H9 (cell line): Measurements from ENCODE around the gene ASB14. TPM values are rescaled to one million over a fixed set of nuclear protein-coding genes. Genes with fewer than 3 reads are reported as not detected.

ENCODE experiments used
- DNase-seq: peaks from one replicate; pipeline ENCODE4 v3.0.0-alpha.2; 2017
- H2AFZ ChIP-seq: one replicate; pipeline ENCODE4 v1.6.1; 2013; ENCODE audit warnings: mild to moderate bottlenecking, low read length, control low read depth, moderate library complexity
- H2AK5ac ChIP-seq: 2 replicates; pipeline ENCODE4 v1.6.1; 2013; ENCODE audit warnings: low read length, control low read depth, mixed read lengths; ENCODE audit not compliant: insufficient read length
- H2BK120ac ChIP-seq: one replicate; pipeline ENCODE4 v1.6.1; 2013; ENCODE audit warnings: low read depth, mild to moderate bottlenecking, low read length, control low read depth, inconsistent platforms; ENCODE audit not compliant: poor library complexity, severe bottlenecking
- H2BK12ac ChIP-seq: 2 replicates; pipeline ENCODE4 v1.6.1; 2013; ENCODE audit warnings: low read length, control low read depth, mixed read lengths, low read depth; ENCODE audit not compliant: insufficient read length
- H2BK15ac ChIP-seq: 2 replicates; pipeline ENCODE4 v1.6.1; 2013; ENCODE audit warnings: low read depth, low read length, control low read depth
- H2BK20ac ChIP-seq: one replicate; pipeline ENCODE4 v1.6.1; 2013; ENCODE audit warnings: low read depth, mild to moderate bottlenecking, low read length, control low read depth, inconsistent platforms; ENCODE audit not compliant: poor library complexity, severe bottlenecking
- H2BK5ac ChIP-seq: 2 replicates; pipeline ENCODE4 v1.6.1; 2013; ENCODE audit warnings: low read length, control low read depth, mixed read lengths; ENCODE audit not compliant: insufficient read length
- H3K14ac ChIP-seq: 2 replicates; pipeline ENCODE4 v1.6.1; 2013; ENCODE audit warnings: low read length, control low read depth; ENCODE audit not compliant: insufficient read depth
- H3K18ac ChIP-seq: 2 replicates; pipeline ENCODE4 v1.6.1; 2013; ENCODE audit warnings: low read depth, mild to moderate bottlenecking, mixed read lengths, low read length, control low read depth; ENCODE audit not compliant: insufficient read length
- H3K23ac ChIP-seq: 2 replicates; pipeline ENCODE4 v1.6.1; 2013; ENCODE audit warnings: low read length, control low read depth, mixed read lengths, low read depth; ENCODE audit not compliant: insufficient read length
- H3K23me2 ChIP-seq: 2 replicates; pipeline ENCODE4 v1.6.1; 2013; ENCODE audit warnings: low read depth, mild to moderate bottlenecking, mixed read lengths, low read length, control low read depth; ENCODE audit not compliant: insufficient read length, poor library complexity, severe bottlenecking
- H3K27ac ChIP-seq: 2 replicates; pipeline ENCODE4 v1.5.1; 2013; ENCODE audit warnings: low read length, control low read depth, mixed read lengths, low read depth; ENCODE audit not compliant: insufficient read length
- H3K27me3 ChIP-seq: 2 replicates; pipeline ENCODE4 v1.6.1; 2013; ENCODE audit warnings: low read length, control low read depth, inconsistent platforms; ENCODE audit not compliant: insufficient read depth
- H3K4ac ChIP-seq: 2 replicates; pipeline ENCODE4 v1.6.1; 2013; ENCODE audit warnings: low read depth, mild to moderate bottlenecking, control low read depth, inconsistent platforms, low read length, moderate library complexity
- H3K4me1 ChIP-seq: 2 replicates; pipeline ENCODE4 v1.6.1; 2013; ENCODE audit warnings: low read length, control low read depth, inconsistent platforms; ENCODE audit not compliant: insufficient read depth
- H3K4me2 ChIP-seq: 2 replicates; pipeline ENCODE4 v1.6.1; 2013; ENCODE audit warnings: low read length, control low read depth, mixed read lengths; ENCODE audit not compliant: insufficient read length, insufficient read depth
- H3K56ac ChIP-seq: 2 replicates; pipeline ENCODE4 v1.6.1; 2013; ENCODE audit warnings: low read depth, mild to moderate bottlenecking, mixed read lengths, low read length, control low read depth; ENCODE audit not compliant: insufficient read length
- H3K79me1 ChIP-seq: 2 replicates; pipeline ENCODE4 v1.6.1; 2013; ENCODE audit warnings: low read depth, mild to moderate bottlenecking, moderate library complexity, low read length, control low read depth, inconsistent platforms; ENCODE audit not compliant: insufficient read depth, poor library complexity, severe bottlenecking
- H3K79me2 ChIP-seq: 2 replicates; pipeline ENCODE4 v1.6.1; 2013; ENCODE audit warnings: low read length, control low read depth, inconsistent platforms; ENCODE audit not compliant: insufficient read depth
- H3K9ac ChIP-seq: 2 replicates; pipeline ENCODE4 v1.6.1; 2013; ENCODE audit warnings: low read length, control low read depth, mixed read lengths; ENCODE audit not compliant: insufficient read length; ENCODE audit errors: extremely low read depth
- H3K9me3 ChIP-seq: one replicate; pipeline ENCODE4 v1.6.1; 2013; ENCODE audit warnings: low read depth, low read length, inconsistent platforms; ENCODE audit not compliant: control insufficient read depth
- H3T11ph ChIP-seq: one replicate; pipeline ENCODE4 v1.6.1; 2013; ENCODE audit warnings: mild to moderate bottlenecking, low read length, control low read depth, inconsistent platforms
- H4K20me1 ChIP-seq: one replicate; pipeline ENCODE4 v1.6.1; 2013; ENCODE audit not compliant: control insufficient read depth, insufficient read length, insufficient read depth
- H4K5ac ChIP-seq: 2 replicates; pipeline ENCODE4 v1.6.1; 2013; ENCODE audit warnings: low read depth, mild to moderate bottlenecking, mixed read lengths, low read length, control low read depth; ENCODE audit not compliant: insufficient read length
- H4K8ac ChIP-seq: replicated peaks from 2 replicates; pipeline ENCODE4 v1.6.1; 2013; ENCODE audit warnings: low read length, control low read depth, mixed read lengths, low read depth; ENCODE audit not compliant: insufficient read length
- H4K91ac ChIP-seq: 2 replicates; pipeline ENCODE4 v1.6.1; 2013; ENCODE audit warnings: low read depth, mild to moderate bottlenecking, moderate library complexity, mixed read lengths, low read length, control low read depth; ENCODE audit not compliant: insufficient read length
- H3K27ac Mint-ChIP-seq, 3 experiments: 2 replicates in 2 of 3; 3 replicates in 1 of 3; pipeline ENCODE4 v1.8.0; 2020 to 2021; ENCODE audit warnings: mixed read lengths in 3 of 3, mild to moderate bottlenecking in 1 of 3, moderate library complexity in 1 of 3
- H3K27me3 Mint-ChIP-seq: 2 replicates; pipeline ENCODE4 v1.8.0; 2021; ENCODE audit warnings: low read depth, mild to moderate bottlenecking, moderate library complexity, mixed read lengths
- H3K36me3 Mint-ChIP-seq, 3 experiments: 2 replicates in 2 of 3; 3 replicates in 1 of 3; pipeline ENCODE4 v1.8.0; 2020 to 2021; ENCODE audit warnings: low read depth in 3 of 3, mixed read lengths in 3 of 3; ENCODE audit not compliant: insufficient read depth in 1 of 3
- H3K4me1 Mint-ChIP-seq, 2 experiments: 2 replicates each; pipeline ENCODE4 v1.8.0; 2020; ENCODE audit warnings: mixed read lengths in 2 of 2
- H3K4me3 Mint-ChIP-seq, 2 experiments: 2 replicates in 1 of 2; 3 replicates in 1 of 2; pipeline ENCODE4 v1.8.0; 2020 to 2021; ENCODE audit warnings: mild to moderate bottlenecking in 2 of 2, mixed read lengths in 2 of 2, moderate library complexity in 1 of 2
- H3K9me3 Mint-ChIP-seq, 2 experiments: 2 replicates in 1 of 2; 3 replicates in 1 of 2; pipeline ENCODE4 v1.8.0; 2020; ENCODE audit warnings: mild to moderate bottlenecking in 2 of 2, mixed read lengths in 2 of 2, moderate library complexity in 1 of 2
- WGBS: extraction: QIAGEN DNeasy Blood & Tissue Kit; methylation state at CpG from one replicate; pipeline ENCODE4 v1.1.7; 2013; ENCODE audit warnings: missing lambda C conversion rate, low lambda C conversion rate, mixed read lengths; ENCODE audit not compliant: insufficient read length; ENCODE audit errors: extremely low coverage; 5-methylcytosine and 5-hydroxymethylcytosine counted together
- total RNA-seq: library from RNA; stranded (reverse); gene quantifications from 2 replicates; pipeline ENCODE4 v1.2.1, GENCODE V29; 2021
- TF ChIP-seq, protein P1 (sequence below): fragments of 200-600 bp; sonication (generic); conservative IDR thresholded peaks from 3 replicates; pipeline ENCODE4 v1.8.0; 2021; ENCODE audit warnings: antibody characterized with exemption, mild to moderate bottlenecking

Gene ASB14
- total RNA-seq, 1 experiment from 2014 or later: not detected

DNA sequence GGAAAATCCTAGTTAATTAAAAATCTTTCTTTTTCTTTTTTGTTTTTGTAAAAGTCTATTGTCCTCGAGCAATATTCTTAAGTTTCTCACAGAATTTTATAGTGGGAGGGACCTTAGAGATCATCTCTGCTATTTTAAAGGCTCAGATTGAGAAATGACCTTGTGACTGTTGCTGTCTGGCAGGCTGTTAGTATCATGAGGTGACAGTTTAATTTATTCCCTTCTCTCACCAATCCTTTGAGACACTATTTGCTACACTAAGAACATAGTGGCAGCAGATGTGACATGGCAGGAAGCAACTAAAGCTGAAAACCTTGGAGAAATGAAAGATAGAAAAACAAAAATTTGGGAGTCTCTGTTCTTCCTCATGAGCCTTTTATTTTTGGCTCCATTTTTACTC is 40.1 kb downstream of the ASB14 start:
- no peak overlapping the region for H3K27ac ChIP-seq
- no peak overlapping the region for H2BK20ac ChIP-seq
- H3K79me2 ChIP-seq: no peaks in the 10 kb centered on the region
- H3K4me1 Mint-ChIP-seq: no peaks in the 10 kb centered on the region
- no peak overlapping the region for H3K4ac ChIP-seq
- H3K36me3 Mint-ChIP-seq: peaks cover 5 to 28% (median 24%) of the 10 kb centered on the region in 3 experiments; a peak in 6 of 7 replicates
- TF ChIP-seq, protein P1, sequence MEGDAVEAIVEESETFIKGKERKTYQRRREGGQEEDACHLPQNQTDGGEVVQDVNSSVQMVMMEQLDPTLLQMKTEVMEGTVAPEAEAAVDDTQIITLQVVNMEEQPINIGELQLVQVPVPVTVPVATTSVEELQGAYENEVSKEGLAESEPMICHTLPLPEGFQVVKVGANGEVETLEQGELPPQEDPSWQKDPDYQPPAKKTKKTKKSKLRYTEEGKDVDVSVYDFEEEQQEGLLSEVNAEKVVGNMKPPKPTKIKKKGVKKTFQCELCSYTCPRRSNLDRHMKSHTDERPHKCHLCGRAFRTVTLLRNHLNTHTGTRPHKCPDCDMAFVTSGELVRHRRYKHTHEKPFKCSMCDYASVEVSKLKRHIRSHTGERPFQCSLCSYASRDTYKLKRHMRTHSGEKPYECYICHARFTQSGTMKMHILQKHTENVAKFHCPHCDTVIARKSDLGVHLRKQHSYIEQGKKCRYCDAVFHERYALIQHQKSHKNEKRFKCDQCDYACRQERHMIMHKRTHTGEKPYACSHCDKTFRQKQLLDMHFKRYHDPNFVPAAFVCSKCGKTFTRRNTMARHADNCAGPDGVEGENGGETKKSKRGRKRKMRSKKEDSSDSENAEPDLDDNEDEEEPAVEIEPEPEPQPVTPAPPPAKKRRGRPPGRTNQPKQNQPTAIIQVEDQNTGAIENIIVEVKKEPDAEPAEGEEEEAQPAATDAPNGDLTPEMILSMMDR: no peak
- H3K56ac ChIP-seq: no peak overlapping the region
- H3K79me1 ChIP-seq: no peaks in the 10 kb centered on the region
- no peak overlapping the region for H2BK5ac ChIP-seq
- H3K4me1 ChIP-seq: no peaks in the 10 kb centered on the region
- H3K23me2 ChIP-seq: no peaks in the 10 kb centered on the region
- H2BK15ac ChIP-seq: no peak overlapping the region
- no peak overlapping the region for H2BK12ac ChIP-seq
- no peak overlapping the region for H4K8ac ChIP-seq
- H4K91ac ChIP-seq: no peak overlapping the region
- H3T11ph ChIP-seq: no peak overlapping the region
- no CpG with 5 or more reads among the region's 1 CpG for WGBS
- H3K27me3 ChIP-seq: no peaks in the 10 kb centered on the region
- no peak overlapping the region for H3K18ac ChIP-seq
- H3K4me3 Mint-ChIP-seq: no peak overlapping the region
- no peak overlapping the region for H2AK5ac ChIP-seq
- no peaks in the 10 kb centered on the region for H4K20me1 ChIP-seq
- H3K23ac ChIP-seq: no peak overlapping the region
- no peak overlapping the region for H3K4me2 ChIP-seq
- H3K14ac ChIP-seq: no peak overlapping the region
- no peaks in the 10 kb centered on the region for H3K27me3 Mint-ChIP-seq
- H3K9me3 Mint-ChIP-seq: no peaks in the 10 kb centered on the region
- DNase-seq: no peak
- H2AFZ ChIP-seq: no peak overlapping the region
- no peaks in the 10 kb centered on the region for H3K9me3 ChIP-seq
- H4K5ac ChIP-seq: no peak overlapping the region
- H3K27ac Mint-ChIP-seq: no peak overlapping the region
- no peak overlapping the region for H2BK120ac ChIP-seq
- H3K9ac ChIP-seq: no peak overlapping the region
